HepG2 (cell line): ENCODE measurements around the gene BBS4. TPM values are rescaled to one million over a fixed set of nuclear protein-coding genes. Genes with fewer than 3 reads are reported as not detected.

ENCODE experiments used
- BCL6 ChIP-seq: IDR thresholded peaks from 2 replicates; pipeline ENCODE4 v1.6.1; 2016; ENCODE audit warnings: missing genetic modification reagents, missing compliant biosample characterization
- MYC ChIP-seq: sonication (generic); formaldehyde crosslinking; IDR thresholded peaks from 2 replicates; pipeline ENCODE4 v1.9.0; 2021; ENCODE audit warnings: missing genetic modification reagents, borderline replicate concordance
- SALL1 ChIP-seq: sonication (generic); formaldehyde crosslinking; IDR thresholded peaks from 2 replicates; pipeline ENCODE4 v1.8.0; 2022; ENCODE audit warnings: mild to moderate bottlenecking, missing genetic modification reagents
- SAP130 ChIP-seq: IDR thresholded peaks from 2 replicates; pipeline ENCODE4 v1.6.1; 2016; ENCODE audit warnings: low read depth
- SIN3A ChIP-seq: IDR thresholded peaks from 2 replicates; pipeline ENCODE4 v1.6.1; 2011; ENCODE audit warnings: low read depth, mild to moderate bottlenecking, control low read depth, low read length, borderline replicate concordance
- SRY ChIP-seq: sonication (generic); formaldehyde crosslinking; IDR thresholded peaks from 2 replicates; pipeline ENCODE4 v1.8.0; 2022; ENCODE audit warnings: mild to moderate bottlenecking, missing genetic modification reagents
- STAG1 ChIP-seq: sonication (generic); formaldehyde crosslinking; IDR thresholded peaks from 2 replicates; pipeline ENCODE4 v1.4.0; 2020; ENCODE audit warnings: missing genetic modification reagents
- XRCC5 ChIP-seq: fragments of 200-400 bp; formaldehyde crosslinking; optimal IDR thresholded peaks from 2 replicates; pipeline ENCODE3; 2017; ENCODE audit warnings: mild to moderate bottlenecking, low read length
- ZMYM4 ChIP-seq: sonication (generic); formaldehyde crosslinking; IDR thresholded peaks from 2 replicates; pipeline ENCODE4 v1.8.1; 2023; ENCODE audit warnings: mild to moderate bottlenecking, missing genetic modification reagents
- ZNF501 ChIP-seq: sonication (generic); formaldehyde crosslinking; IDR thresholded peaks from 2 replicates; pipeline ENCODE4 v1.5.1; 2020; ENCODE audit warnings: mild to moderate bottlenecking, moderate library complexity, missing genetic modification reagents
- polyA plus RNA-seq, 8 experiments: library from polyadenylated mRNA; depleted of rRNA in 3 of 8; stranded (reverse) in 7 of 8; unstranded in 1 of 8; fragments of >200 nt; fragmentation: Illumina TruSeq in 4 of 8; extraction: Trizol in 4 of 8; gene quantifications; 2 replicates each; pipeline versions ENCODE4 v1.2.1 to v1.2.3, GENCODE V29; 2011 to 2016; ENCODE audit warnings: low read depth in 4 of 8, missing spikeins in 1 of 8, mixed read lengths in 1 of 8; ENCODE audit not compliant: insufficient read depth in 1 of 8
- total RNA-seq, 5 experiments: library from RNA; depleted of rRNA; stranded (reverse); fragments of >200 nt; fragmentation: Illumina TruSeq; extraction: Trizol; gene quantifications; 2 replicates each; pipeline ENCODE4 v1.2.3, GENCODE V29; 2016; ENCODE audit warnings: low read depth in 1 of 5
- TF ChIP-seq, protein P1 (sequence below): sonication (generic); formaldehyde crosslinking; IDR thresholded peaks from 2 replicates; pipeline ENCODE4 v1.5.1; 2020; ENCODE audit warnings: mild to moderate bottlenecking, missing genetic modification reagents, moderate library complexity
- TF ChIP-seq, protein P2 (sequence below): sonication (generic); formaldehyde crosslinking; IDR thresholded peaks from 2 replicates; pipeline ENCODE4 v1.9.0; 2022; ENCODE audit warnings: missing genetic modification reagents, mild to moderate bottlenecking, borderline replicate concordance
- TF ChIP-seq, protein P3 (sequence below): sonication (generic); formaldehyde crosslinking; IDR thresholded peaks from 2 replicates; pipeline ENCODE4 v1.5.0; 2020; ENCODE audit warnings: mild to moderate bottlenecking, missing genetic modification reagents, borderline replicate concordance
- TF ChIP-seq, protein P4 (sequence below), 2 experiments: sonication (generic) in 1 of 2; formaldehyde crosslinking in 1 of 2; IDR thresholded peaks; 2 replicates each; pipeline versions ENCODE4 v1.4.0 to v1.6.1; 2018 to 2020; ENCODE audit warnings: missing genetic modification reagents in 2 of 2, borderline replicate concordance in 1 of 2, low read depth in 1 of 2, mild to moderate bottlenecking in 1 of 2, missing biosample characterization in 1 of 2

BBS4 gene
- total and polyA plus RNA-seq, 2 of the 13 experiments (the other 11 are each of a cell fraction or from before 2014, with no cell fraction given) = 16.0 to 21.3 TPM

DNA sequence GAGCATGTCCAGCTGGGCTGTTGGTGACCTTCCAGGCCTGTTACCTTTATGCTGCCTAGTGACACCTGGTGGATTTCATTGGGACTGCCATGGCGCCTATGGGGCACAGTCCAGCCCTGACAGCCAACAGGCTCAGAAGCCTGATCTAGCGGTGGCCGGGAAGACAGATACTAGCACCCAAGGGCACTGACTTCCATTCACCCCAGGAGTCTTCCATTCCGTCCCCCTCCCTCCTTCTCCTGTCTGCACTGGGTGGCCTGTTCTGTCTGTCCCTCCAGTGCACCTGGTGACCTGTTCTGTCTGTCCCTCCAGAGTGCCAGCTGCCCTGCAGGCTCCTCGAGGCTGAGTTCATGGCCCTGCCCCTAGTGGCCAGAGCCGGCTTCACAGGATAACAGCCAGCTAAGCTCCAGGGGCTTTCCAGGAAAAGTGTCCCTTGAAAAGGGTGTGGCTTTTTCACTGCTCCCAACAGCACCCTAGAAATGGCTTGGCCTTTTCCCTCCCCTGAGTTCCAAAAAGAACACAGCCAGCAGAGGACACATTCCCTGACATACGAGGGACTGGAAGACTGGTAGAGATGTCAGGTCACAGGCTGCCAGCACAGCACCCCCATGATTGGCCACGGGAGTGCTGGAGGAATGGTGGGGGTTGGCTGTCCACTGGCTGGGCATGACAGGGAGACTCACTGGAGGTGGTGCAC, 15.2 kb upstream of the BBS4 start (continued):
- TF ChIP-seq, protein P1, sequence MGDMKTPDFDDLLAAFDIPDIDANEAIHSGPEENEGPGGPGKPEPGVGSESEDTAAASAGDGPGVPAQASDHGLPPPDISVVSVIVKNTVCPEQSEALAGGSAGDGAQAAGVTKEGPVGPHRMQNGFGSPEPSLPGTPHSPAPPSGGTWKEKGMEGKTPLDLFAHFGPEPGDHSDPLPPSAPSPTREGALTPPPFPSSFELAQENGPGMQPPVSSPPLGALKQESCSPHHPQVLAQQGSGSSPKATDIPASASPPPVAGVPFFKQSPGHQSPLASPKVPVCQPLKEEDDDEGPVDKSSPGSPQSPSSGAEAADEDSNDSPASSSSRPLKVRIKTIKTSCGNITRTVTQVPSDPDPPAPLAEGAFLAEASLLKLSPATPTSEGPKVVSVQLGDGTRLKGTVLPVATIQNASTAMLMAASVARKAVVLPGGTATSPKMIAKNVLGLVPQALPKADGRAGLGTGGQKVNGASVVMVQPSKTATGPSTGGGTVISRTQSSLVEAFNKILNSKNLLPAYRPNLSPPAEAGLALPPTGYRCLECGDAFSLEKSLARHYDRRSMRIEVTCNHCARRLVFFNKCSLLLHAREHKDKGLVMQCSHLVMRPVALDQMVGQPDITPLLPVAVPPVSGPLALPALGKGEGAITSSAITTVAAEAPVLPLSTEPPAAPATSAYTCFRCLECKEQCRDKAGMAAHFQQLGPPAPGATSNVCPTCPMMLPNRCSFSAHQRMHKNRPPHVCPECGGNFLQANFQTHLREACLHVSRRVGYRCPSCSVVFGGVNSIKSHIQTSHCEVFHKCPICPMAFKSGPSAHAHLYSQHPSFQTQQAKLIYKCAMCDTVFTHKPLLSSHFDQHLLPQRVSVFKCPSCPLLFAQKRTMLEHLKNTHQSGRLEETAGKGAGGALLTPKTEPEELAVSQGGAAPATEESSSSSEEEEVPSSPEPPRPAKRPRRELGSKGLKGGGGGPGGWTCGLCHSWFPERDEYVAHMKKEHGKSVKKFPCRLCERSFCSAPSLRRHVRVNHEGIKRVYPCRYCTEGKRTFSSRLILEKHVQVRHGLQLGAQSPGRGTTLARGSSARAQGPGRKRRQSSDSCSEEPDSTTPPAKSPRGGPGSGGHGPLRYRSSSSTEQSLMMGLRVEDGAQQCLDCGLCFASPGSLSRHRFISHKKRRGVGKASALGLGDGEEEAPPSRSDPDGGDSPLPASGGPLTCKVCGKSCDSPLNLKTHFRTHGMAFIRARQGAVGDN (CRISPR knock-in tag) = peak; percentile 57
- 0 out of 2 replicates have a peak, but pooled peaks have one; percentile 24 for TF ChIP-seq ZNF501 (CRISPR knock-in tag)
- TF ChIP-seq SIN3A = peak; percentile 33; the same call in 1 of the 2 replicates
- 0 out of 2 replicates have a peak, but pooled peaks have one; percentile 24 for TF ChIP-seq SALL1 (CRISPR knock-in tag)
- TF ChIP-seq, protein P2, sequence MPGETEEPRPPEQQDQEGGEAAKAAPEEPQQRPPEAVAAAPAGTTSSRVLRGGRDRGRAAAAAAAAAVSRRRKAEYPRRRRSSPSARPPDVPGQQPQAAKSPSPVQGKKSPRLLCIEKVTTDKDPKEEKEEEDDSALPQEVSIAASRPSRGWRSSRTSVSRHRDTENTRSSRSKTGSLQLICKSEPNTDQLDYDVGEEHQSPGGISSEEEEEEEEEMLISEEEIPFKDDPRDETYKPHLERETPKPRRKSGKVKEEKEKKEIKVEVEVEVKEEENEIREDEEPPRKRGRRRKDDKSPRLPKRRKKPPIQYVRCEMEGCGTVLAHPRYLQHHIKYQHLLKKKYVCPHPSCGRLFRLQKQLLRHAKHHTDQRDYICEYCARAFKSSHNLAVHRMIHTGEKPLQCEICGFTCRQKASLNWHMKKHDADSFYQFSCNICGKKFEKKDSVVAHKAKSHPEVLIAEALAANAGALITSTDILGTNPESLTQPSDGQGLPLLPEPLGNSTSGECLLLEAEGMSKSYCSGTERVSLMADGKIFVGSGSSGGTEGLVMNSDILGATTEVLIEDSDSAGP = peak; percentile 34; the same call in 1 of the 2 replicates
- TF ChIP-seq, protein P3, sequence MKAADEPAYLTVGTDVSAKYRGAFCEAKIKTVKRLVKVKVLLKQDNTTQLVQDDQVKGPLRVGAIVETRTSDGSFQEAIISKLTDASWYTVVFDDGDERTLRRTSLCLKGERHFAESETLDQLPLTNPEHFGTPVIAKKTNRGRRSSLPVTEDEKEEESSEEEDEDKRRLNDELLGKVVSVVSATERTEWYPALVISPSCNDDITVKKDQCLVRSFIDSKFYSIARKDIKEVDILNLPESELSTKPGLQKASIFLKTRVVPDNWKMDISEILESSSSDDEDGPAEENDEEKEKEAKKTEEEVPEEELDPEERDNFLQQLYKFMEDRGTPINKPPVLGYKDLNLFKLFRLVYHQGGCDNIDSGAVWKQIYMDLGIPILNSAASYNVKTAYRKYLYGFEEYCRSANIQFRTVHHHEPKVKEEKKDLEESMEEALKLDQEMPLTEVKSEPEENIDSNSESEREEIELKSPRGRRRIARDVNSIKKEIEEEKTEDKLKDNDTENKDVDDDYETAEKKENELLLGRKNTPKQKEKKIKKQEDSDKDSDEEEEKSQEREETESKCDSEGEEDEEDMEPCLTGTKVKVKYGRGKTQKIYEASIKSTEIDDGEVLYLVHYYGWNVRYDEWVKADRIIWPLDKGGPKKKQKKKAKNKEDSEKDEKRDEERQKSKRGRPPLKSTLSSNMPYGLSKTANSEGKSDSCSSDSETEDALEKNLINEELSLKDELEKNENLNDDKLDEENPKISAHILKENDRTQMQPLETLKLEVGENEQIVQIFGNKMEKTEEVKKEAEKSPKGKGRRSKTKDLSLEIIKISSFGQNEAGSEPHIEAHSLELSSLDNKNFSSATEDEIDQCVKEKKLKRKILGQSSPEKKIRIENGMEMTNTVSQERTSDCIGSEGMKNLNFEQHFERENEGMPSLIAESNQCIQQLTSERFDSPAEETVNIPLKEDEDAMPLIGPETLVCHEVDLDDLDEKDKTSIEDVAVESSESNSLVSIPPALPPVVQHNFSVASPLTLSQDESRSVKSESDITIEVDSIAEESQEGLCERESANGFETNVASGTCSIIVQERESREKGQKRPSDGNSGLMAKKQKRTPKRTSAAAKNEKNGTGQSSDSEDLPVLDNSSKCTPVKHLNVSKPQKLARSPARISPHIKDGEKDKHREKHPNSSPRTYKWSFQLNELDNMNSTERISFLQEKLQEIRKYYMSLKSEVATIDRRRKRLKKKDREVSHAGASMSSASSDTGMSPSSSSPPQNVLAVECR = peak; percentile 32; the same call in 1 of the 2 replicates
- TF ChIP-seq MYC (CRISPR knock-in tag) = peak; percentile 25; the same call in 1 of the 2 replicates
- TF ChIP-seq SAP130 = peak; percentile 48
- TF ChIP-seq BCL6 = peak; percentile 94
- TF ChIP-seq, protein P4, sequence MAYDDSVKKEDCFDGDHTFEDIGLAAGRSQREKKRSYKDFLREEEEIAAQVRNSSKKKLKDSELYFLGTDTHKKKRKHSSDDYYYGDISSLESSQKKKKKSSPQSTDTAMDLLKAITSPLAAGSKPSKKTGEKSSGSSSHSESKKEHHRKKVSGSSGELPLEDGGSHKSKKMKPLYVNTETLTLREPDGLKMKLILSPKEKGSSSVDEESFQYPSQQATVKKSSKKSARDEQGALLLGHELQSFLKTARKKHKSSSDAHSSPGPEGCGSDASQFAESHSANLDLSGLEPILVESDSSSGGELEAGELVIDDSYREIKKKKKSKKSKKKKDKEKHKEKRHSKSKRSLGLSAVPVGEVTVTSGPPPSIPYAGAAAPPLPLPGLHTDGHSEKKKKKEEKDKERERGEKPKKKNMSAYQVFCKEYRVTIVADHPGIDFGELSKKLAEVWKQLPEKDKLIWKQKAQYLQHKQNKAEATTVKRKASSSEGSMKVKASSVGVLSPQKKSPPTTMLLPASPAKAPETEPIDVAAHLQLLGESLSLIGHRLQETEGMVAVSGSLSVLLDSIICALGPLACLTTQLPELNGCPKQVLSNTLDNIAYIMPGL (CRISPR knock-in tag; IDR thresholded peaks at IDR 0.05; ENCODE audit: borderline replicate concordance in 1 of 2, low read depth in 1 of 2) = peak in 1 of 2 experiments; percentile 79; a peak in 2 of 4 replicates
- peak; percentile 72 for TF ChIP-seq XRCC5
- peak; percentile 37; the same call in 1 of the 2 replicates for TF ChIP-seq STAG1 (CRISPR knock-in tag)
- TF ChIP-seq ZMYM4 (CRISPR knock-in tag) = peak; percentile 35; the same call in 1 of the 2 replicates
- peak; percentile 32; the same call in 1 of the 2 replicates for TF ChIP-seq SRY (CRISPR knock-in tag)
